ENCODE data around the gene REG4.

DNA sequence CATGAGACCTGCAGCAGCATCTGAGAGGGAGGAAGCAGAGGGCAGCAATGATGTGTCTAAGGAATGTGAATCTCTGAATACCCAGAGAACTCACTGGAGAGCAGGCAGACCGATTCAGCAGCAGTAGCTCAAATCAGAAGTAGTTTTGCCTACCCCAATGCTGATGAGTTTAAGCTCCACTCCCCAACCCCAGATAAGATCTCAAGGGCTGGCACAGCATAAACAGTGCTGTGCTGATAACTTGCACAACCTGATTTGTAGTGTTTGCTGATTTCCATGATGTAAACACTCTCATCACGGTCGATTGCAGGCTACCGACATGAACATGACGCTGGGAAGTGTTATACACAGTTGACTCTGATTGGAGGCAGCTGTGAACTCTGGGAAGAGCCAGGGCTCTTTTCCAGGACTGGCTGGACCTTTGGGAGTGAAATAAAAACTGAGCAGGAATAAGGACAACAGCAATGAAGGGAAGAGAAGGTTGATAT lies 31.3 kb downstream of the REG4 start:
- TF ChIP-seq, protein P1, sequence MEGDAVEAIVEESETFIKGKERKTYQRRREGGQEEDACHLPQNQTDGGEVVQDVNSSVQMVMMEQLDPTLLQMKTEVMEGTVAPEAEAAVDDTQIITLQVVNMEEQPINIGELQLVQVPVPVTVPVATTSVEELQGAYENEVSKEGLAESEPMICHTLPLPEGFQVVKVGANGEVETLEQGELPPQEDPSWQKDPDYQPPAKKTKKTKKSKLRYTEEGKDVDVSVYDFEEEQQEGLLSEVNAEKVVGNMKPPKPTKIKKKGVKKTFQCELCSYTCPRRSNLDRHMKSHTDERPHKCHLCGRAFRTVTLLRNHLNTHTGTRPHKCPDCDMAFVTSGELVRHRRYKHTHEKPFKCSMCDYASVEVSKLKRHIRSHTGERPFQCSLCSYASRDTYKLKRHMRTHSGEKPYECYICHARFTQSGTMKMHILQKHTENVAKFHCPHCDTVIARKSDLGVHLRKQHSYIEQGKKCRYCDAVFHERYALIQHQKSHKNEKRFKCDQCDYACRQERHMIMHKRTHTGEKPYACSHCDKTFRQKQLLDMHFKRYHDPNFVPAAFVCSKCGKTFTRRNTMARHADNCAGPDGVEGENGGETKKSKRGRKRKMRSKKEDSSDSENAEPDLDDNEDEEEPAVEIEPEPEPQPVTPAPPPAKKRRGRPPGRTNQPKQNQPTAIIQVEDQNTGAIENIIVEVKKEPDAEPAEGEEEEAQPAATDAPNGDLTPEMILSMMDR (IDR thresholded peaks at IDR 0.05): no peak
- no peak for TF ChIP-seq POLR2A (IDR thresholded peaks at IDR 0.05)
- TF ChIP-seq POLR2AphosphoS5 (IDR thresholded peaks at IDR 0.05): peak; percentile 10 to 54 (median 38)

Data from sigmoid colon (tissue), 4 donors.